Measurements from ENCODE around the gene MSANTD3. TPM values are rescaled to one million over a fixed set of nuclear protein-coding genes. Genes with fewer than 3 reads are reported as not detected.

MSANTD3 gene
- polyA plus RNA-seq, 1 donor: 15.1 TPM

GRCh38 chr9:100477241-100477640 is 50.3 kb downstream of the MSANTD3 start:
- Histone ChIP-seq H3K27me3 (ENCODE audit: control insufficient read depth, insufficient read depth, low read length) (peaks cover 24% of the 10 kb centered on the region), H3K4me1 (ENCODE audit: control insufficient read depth, insufficient read depth, low read length) (peaks cover 3% of the 10 kb centered on the region), H3K9me3 (ENCODE audit: control insufficient read depth, low read depth, low read length) (no peaks in the 10 kb centered on the region), H3K27ac (ENCODE audit: low read length) (no peak overlapping the region), H3K36me3 (ENCODE audit: control insufficient read depth, insufficient read depth, low read length) (no peaks in the 10 kb centered on the region), H3K4me3 (ENCODE audit: low read length) (no peak overlapping the region)
- DNase-seq: no peak
- WGBS (ENCODE audit: insufficient coverage, low lambda C conversion rate): 100% methylated on average over 3 of the region's 4 CpGs

- H3K4me1 ChIP-seq (ENCODE audit: control insufficient read depth, insufficient read depth, low read length): peaks cover 3% of the 10 kb centered on the region
- DNase-seq: no peak
- WGBS (ENCODE audit: insufficient coverage, low lambda C conversion rate): 100% methylated on average over 1 of the region's 6 CpGs
- peaks cover 21% of the 10 kb centered on the region for H3K27me3 ChIP-seq (ENCODE audit: control insufficient read depth, insufficient read depth, low read length)
- H3K4me3 ChIP-seq (ENCODE audit: low read length): no peak overlapping the region
- H3K27ac ChIP-seq (ENCODE audit: low read length): no peak overlapping the region
- no peaks in the 10 kb centered on the region for H3K36me3 ChIP-seq (ENCODE audit: control insufficient read depth, insufficient read depth, low read length)
- H3K9me3 ChIP-seq (ENCODE audit: control insufficient read depth, low read depth, low read length): no peaks in the 10 kb centered on the region
These were observed 51.2 kb downstream of the MSANTD3 start for GRCh38 chr9:100478192-100478591.

- WGBS (ENCODE audit: insufficient coverage, low lambda C conversion rate): 67% methylated on average over 1 of the region's 2 CpGs
- peaks cover 8% of the 10 kb centered on the region for H3K27me3 ChIP-seq (ENCODE audit: control insufficient read depth, insufficient read depth, low read length)
- H3K4me3 ChIP-seq (ENCODE audit: low read length): no peak overlapping the region
- no peaks in the 10 kb centered on the region for H3K36me3 ChIP-seq (ENCODE audit: control insufficient read depth, insufficient read depth, low read length)
- no peaks in the 10 kb centered on the region for H3K9me3 ChIP-seq (ENCODE audit: control insufficient read depth, low read depth, low read length)
- no peak overlapping the region for H3K27ac ChIP-seq (ENCODE audit: low read length)
- H3K4me1 ChIP-seq (ENCODE audit: control insufficient read depth, insufficient read depth, low read length): no peaks in the 10 kb centered on the region
- DNase-seq: no peak
These were observed 52.9 kb downstream of the MSANTD3 start for GRCh38 chr9:100479820-100480219.

- H3K4me1 ChIP-seq (ENCODE audit: control insufficient read depth, insufficient read depth, low read length): no peaks in the 10 kb centered on the region
- WGBS (ENCODE audit: insufficient coverage, low lambda C conversion rate): 57% methylated on average over 1 of the region's 1 CpG
- no peaks in the 10 kb centered on the region for H3K36me3 ChIP-seq (ENCODE audit: control insufficient read depth, insufficient read depth, low read length)
- no peak overlapping the region for H3K4me3 ChIP-seq (ENCODE audit: low read length)
- H3K27me3 ChIP-seq (ENCODE audit: control insufficient read depth, insufficient read depth, low read length): no peaks in the 10 kb centered on the region
- no peaks in the 10 kb centered on the region for H3K9me3 ChIP-seq (ENCODE audit: control insufficient read depth, low read depth, low read length)
- DNase-seq: no peak
- H3K27ac ChIP-seq (ENCODE audit: low read length): no peak overlapping the region
These were observed 58.3 kb downstream of the MSANTD3 start for GRCh38 chr9:100485196-100485595.

GRCh38 chr9:100486479-100487176 is 59.7 kb downstream of the MSANTD3 start:
- H3K4me3 ChIP-seq (ENCODE audit: low read length): no peak overlapping the region
- H3K27ac ChIP-seq (ENCODE audit: low read length): no peak overlapping the region
- H3K4me1 ChIP-seq (ENCODE audit: control insufficient read depth, insufficient read depth, low read length): no peaks in the 10 kb centered on the region
- no peaks in the 10 kb centered on the region for H3K27me3 ChIP-seq (ENCODE audit: control insufficient read depth, insufficient read depth, low read length)
- H3K36me3 ChIP-seq (ENCODE audit: control insufficient read depth, insufficient read depth, low read length): no peaks in the 10 kb centered on the region
- no peaks in the 10 kb centered on the region for H3K9me3 ChIP-seq (ENCODE audit: control insufficient read depth, low read depth, low read length)
- DNase-seq: no peak
- 100% methylated on average over 2 of the region's 10 CpGs for WGBS (ENCODE audit: insufficient coverage, low lambda C conversion rate)

- Histone ChIP-seq H3K36me3 (ENCODE audit: control insufficient read depth, insufficient read depth, low read length) (no peaks in the 10 kb centered on the region), H3K9me3 (ENCODE audit: control insufficient read depth, low read depth, low read length) (no peaks in the 10 kb centered on the region), H3K27ac (ENCODE audit: low read length) (no peak overlapping the region), H3K27me3 (ENCODE audit: control insufficient read depth, insufficient read depth, low read length) (no peaks in the 10 kb centered on the region), H3K4me3 (ENCODE audit: low read length) (no peak overlapping the region), H3K4me1 (ENCODE audit: control insufficient read depth, insufficient read depth, low read length) (no peaks in the 10 kb centered on the region)
- 100% methylated on average over 1 of the region's 1 CpG for WGBS (ENCODE audit: insufficient coverage, low lambda C conversion rate)
- DNase-seq: no peak
These were observed 61.2 kb downstream of the MSANTD3 start for GRCh38 chr9:100488177-100488576.

- WGBS (ENCODE audit: insufficient coverage, low lambda C conversion rate): 77% methylated on average over 3 of the region's 4 CpGs
- Histone ChIP-seq H3K27me3 (ENCODE audit: control insufficient read depth, insufficient read depth, low read length) (no peaks in the 10 kb centered on the region), H3K27ac (ENCODE audit: low read length) (no peak overlapping the region), H3K36me3 (ENCODE audit: control insufficient read depth, insufficient read depth, low read length) (no peaks in the 10 kb centered on the region), H3K4me3 (ENCODE audit: low read length) (no peak overlapping the region), H3K9me3 (ENCODE audit: control insufficient read depth, low read depth, low read length) (no peaks in the 10 kb centered on the region), H3K4me1 (ENCODE audit: control insufficient read depth, insufficient read depth, low read length) (no peaks in the 10 kb centered on the region)
- no peak for DNase-seq
These were observed 62.9 kb downstream of the MSANTD3 start for GRCh38 chr9:100489836-100490235.

- WGBS (ENCODE audit: insufficient coverage, low lambda C conversion rate): 100% methylated on average over 1 of the region's 2 CpGs
- no peak overlapping the region for H3K27ac ChIP-seq (ENCODE audit: low read length)
- DNase-seq: no peak
- H3K9me3 ChIP-seq (ENCODE audit: control insufficient read depth, low read depth, low read length): no peaks in the 10 kb centered on the region
- H3K36me3 ChIP-seq (ENCODE audit: control insufficient read depth, insufficient read depth, low read length): no peaks in the 10 kb centered on the region
- H3K27me3 ChIP-seq (ENCODE audit: control insufficient read depth, insufficient read depth, low read length): no peaks in the 10 kb centered on the region
- no peaks in the 10 kb centered on the region for H3K4me1 ChIP-seq (ENCODE audit: control insufficient read depth, insufficient read depth, low read length)
- no peak overlapping the region for H3K4me3 ChIP-seq (ENCODE audit: low read length)
These were observed 66.0 kb downstream of the MSANTD3 start for GRCh38 chr9:100492952-100493351.

GRCh38 chr9:100498592-100498991 is 71.6 kb downstream of the MSANTD3 start:
- Histone ChIP-seq H3K4me1 (ENCODE audit: control insufficient read depth, insufficient read depth, low read length) (no peaks in the 10 kb centered on the region), H3K27me3 (ENCODE audit: control insufficient read depth, insufficient read depth, low read length) (no peaks in the 10 kb centered on the region), H3K36me3 (ENCODE audit: control insufficient read depth, insufficient read depth, low read length) (no peaks in the 10 kb centered on the region), H3K4me3 (ENCODE audit: low read length) (no peak overlapping the region), H3K9me3 (ENCODE audit: control insufficient read depth, low read depth, low read length) (no peaks in the 10 kb centered on the region), H3K27ac (ENCODE audit: low read length) (no peak overlapping the region)
- DNase-seq: no peak
- 76% methylated on average over 5 of the region's 5 CpGs for WGBS (ENCODE audit: insufficient coverage, low lambda C conversion rate)

- H3K4me1 ChIP-seq (ENCODE audit: control insufficient read depth, insufficient read depth, low read length): no peaks in the 10 kb centered on the region
- no peaks in the 10 kb centered on the region for H3K27me3 ChIP-seq (ENCODE audit: control insufficient read depth, insufficient read depth, low read length)
- no peak overlapping the region for H3K27ac ChIP-seq (ENCODE audit: low read length)
- no peak for DNase-seq
- WGBS (ENCODE audit: insufficient coverage, low lambda C conversion rate): 80% methylated on average over 1 of the region's 4 CpGs
- no peaks in the 10 kb centered on the region for H3K9me3 ChIP-seq (ENCODE audit: control insufficient read depth, low read depth, low read length)
- H3K36me3 ChIP-seq (ENCODE audit: control insufficient read depth, insufficient read depth, low read length): no peaks in the 10 kb centered on the region
- no peak overlapping the region for H3K4me3 ChIP-seq (ENCODE audit: low read length)
These were observed 72.5 kb downstream of the MSANTD3 start for GRCh38 chr9:100499460-100499859.

GRCh38 chr9:100499866-100500265 is 72.9 kb downstream of the MSANTD3 start:
- H3K9me3 ChIP-seq (ENCODE audit: control insufficient read depth, low read depth, low read length): no peaks in the 10 kb centered on the region
- no peak for DNase-seq
- no peak overlapping the region for H3K4me3 ChIP-seq (ENCODE audit: low read length)
- no peaks in the 10 kb centered on the region for H3K36me3 ChIP-seq (ENCODE audit: control insufficient read depth, insufficient read depth, low read length)
- H3K4me1 ChIP-seq (ENCODE audit: control insufficient read depth, insufficient read depth, low read length): no peaks in the 10 kb centered on the region
- H3K27me3 ChIP-seq (ENCODE audit: control insufficient read depth, insufficient read depth, low read length): no peaks in the 10 kb centered on the region
- H3K27ac ChIP-seq (ENCODE audit: low read length): no peak overlapping the region
- WGBS (ENCODE audit: insufficient coverage, low lambda C conversion rate): 80% methylated on average over 1 of the region's 2 CpGs
